ENCODE results near the gene CBR4. TPM values are rescaled to one million over a fixed set of nuclear protein-coding genes. Genes with fewer than 3 reads are reported as not detected.

The CBR4 gene
- total and polyA plus RNA-seq, 2 donors (not counting 1 experiment from before 2014, with no cell fraction given): 3.3 to 19.0 TPM

GRCh38 chr4:168942985-168943384 lies 67.1 kb downstream of the CBR4 start:
- Histone ChIP-seq H3K9me3 (ENCODE audit: control insufficient read depth, insufficient read depth, low read depth, low read length) (no peaks in the 10 kb centered on the region), H3K9ac (ENCODE audit: insufficient read depth, low read length) (no peak overlapping the region), H3K27ac (ENCODE audit: insufficient read depth, low read length) (no peak overlapping the region), H3K79me2 (ENCODE audit: control insufficient read depth, insufficient read depth, low read length) (no peaks in the 10 kb centered on the region), H3K4me2 (ENCODE audit: extremely low read depth, insufficient read depth, low read length) (no peak overlapping the region), H3K4me3 (replicated peaks in 1 of 4; ENCODE audit: control extremely low read depth in 1 of 4, insufficient read depth in 1 of 4, low read depth in 3 of 4, low read length in 4 of 4) (no peak overlapping the region), H3K36me3 (ENCODE audit: control insufficient read depth, insufficient read depth, low read length) (no peaks in the 10 kb centered on the region), H3K4me1 (ENCODE audit: control insufficient read depth, extremely low read depth, insufficient read depth, low read length) (no peaks in the 10 kb centered on the region), H4K20me1 (ENCODE audit: control insufficient read depth, extremely low read depth, insufficient read depth, low read length) (no peaks in the 10 kb centered on the region), H2AFZ (ENCODE audit: low read length) (no peak overlapping the region), H3K27me3 (ENCODE audit: control insufficient read depth, insufficient read depth, low read length) (no peaks in the 10 kb centered on the region)
- TF ChIP-seq CTCF (conservative IDR thresholded peaks at IDR 0.05 in 1 of 2, IDR thresholded peaks at IDR 0.05 in 1 of 2; ENCODE audit: low read depth in 1 of 2, low read length in 2 of 2) (peak; percentile 35 to 47), EZH2 (IDR thresholded peaks at IDR 0.05; ENCODE audit: low read length, missing control alignments) (no peak)
- DNase-seq (ENCODE audit: low read depth in 2 of 2): no peak
